NCI-H1417 treated with DMSO at 0.1 percent for 48 hours (cell line): Measurements from ENCODE around the gene NOS2.
"Not testable (repeated sequence)": the region's sequence is repeated elsewhere in the genome, so short reads cannot be mapped to it uniquely, and the experiment has no call there.

Experiments
- DNase-seq: peaks from one replicate; lab custom pipeline; 2025; lab: John Stamatoyannopoulos, UW

The NOS2 gene

DNA sequence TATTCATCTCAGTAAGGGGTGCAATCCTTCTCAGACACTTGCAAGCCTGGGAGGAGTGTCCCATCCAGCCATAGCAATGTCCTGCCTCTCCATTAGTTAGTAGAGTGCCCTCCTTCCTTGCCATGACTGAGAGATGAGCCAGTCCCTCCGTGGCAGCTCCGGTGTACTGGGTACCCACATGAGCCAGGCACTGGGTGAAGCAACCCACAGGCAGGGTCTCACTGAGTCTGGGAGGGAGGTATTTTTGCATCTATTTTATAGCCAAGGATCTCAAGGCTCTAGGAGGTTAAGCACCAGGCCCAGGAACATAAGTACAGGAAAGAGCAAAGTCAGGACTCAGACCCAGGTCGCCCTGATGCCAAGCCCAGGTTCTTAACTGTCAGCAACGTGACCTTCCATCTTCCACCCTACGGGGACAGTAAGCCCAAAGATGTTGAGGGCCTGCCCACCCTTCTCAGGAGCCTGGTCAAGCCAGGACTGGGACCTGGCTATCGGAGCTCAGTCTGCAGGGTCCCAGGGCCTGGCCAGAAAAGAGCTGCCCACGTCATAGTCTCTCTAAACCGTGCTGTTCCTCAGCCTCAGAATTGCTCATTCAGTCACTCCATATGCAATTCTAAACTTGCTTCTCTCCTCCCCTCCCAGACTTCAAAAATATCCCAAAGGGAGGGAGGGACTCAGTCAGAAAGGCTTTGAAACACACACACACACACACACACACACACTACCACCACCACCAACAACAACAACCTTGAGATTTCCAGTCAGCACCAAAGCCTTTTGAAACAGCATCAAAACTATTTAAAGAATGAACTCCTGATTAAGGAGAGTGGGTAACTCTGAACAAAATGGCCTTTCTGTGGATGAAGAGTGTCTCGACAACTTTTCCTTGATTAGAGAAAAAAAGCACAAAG is 16.6 kb downstream of the NOS2 start:
- no peak for DNase-seq

GRCh38 chr17:27782791-27783206 is 17.5 kb downstream of the NOS2 start:
- no peak for DNase-seq

DNA sequence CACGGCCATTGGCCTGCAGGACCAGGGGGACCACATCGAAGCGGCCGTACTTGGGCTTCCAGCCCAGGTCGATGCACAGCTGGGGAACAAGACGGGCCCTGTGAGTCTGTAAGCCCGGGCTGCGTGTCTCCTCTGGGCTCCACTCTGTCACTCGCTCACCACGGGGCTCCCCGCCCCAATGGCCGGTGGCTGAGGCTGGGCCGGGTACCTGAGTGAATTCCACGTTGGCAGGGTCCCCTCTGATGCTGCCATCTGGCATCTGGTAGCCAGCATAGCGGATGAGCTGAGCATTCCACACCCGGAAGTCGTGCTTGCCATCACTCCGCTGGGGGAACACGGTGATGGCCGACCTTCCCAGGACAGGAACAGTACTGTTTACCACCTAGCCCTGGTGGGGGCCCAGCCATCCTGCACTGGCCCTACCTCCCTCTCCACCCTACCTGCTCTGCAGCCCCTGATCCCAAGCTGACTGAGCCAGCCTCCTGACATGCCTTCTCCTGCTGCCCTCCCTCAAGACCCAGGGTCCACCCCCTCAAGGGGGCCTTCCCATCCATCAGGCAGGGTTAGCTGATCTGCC is 19.4 kb downstream of the NOS2 start:
- no peak for DNase-seq

GRCh38 chr17:27780092-27780827 is 20.1 kb downstream of the NOS2 start:
- no peak for DNase-seq

- no peak for DNase-seq
Measured at GRCh38 chr17:27778183-27778582, 22.1 kb downstream of the NOS2 start.

DNA sequence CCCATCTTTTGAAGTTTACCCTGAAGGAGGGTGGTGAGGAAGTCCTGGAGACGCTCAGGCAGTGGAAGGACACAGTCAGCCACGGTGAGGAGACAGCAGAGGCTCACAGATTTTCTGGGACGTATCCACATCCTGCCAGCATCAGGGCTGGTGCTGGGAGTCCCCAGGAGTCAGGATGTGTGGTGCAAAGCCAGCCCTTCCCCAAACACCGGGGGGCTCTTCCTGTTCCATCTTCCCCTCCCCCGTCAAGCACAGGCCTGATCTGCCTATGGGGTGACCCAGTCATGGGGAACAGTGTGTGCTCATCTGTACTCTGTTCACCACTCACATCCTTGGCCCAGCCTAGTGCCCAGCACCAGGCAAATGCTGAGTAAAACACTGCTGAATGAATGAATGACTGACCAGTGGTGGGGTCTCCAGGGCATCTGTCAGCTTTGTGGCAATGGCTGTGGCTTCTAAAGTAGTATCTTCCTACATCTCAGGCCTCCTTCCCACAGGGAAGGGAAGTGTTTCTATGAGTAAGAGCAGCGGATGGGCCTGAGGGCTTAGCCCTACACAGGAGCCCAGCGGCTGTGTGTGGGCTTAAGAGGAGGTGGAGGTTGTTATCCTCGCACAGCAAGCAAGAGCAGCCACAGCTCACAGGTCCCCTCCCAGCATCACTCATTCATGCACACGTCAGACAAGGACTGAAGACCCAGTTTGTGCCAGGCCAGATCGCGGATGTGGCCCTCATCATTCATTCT is 23.3 kb downstream of the NOS2 start:
- DNase-seq, result no peak

GRCh38 chr17:27771586-27771985 is 28.7 kb downstream of the NOS2 start:
- no peak for DNase-seq

DNA sequence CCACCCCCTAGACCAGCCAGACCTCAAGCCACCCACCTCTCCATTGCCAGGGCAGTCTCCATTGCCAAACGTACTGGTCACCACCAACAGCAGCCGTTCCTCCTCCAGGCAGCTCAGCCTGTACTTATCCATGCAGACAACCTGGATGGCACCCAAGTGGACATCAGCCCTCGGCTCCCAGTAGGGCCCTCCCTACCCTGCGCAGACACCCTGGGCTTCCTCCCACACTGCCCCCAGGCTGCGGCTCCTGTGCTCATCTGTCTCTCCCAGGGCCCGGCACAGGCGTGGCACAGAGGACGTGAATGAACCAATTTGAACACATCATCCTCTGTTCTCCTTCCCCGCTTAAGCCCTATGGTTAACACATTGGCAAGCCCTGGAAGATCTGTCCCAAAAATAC is 29.5 kb downstream of the NOS2 start:
- DNase-seq, result no peak

DNA sequence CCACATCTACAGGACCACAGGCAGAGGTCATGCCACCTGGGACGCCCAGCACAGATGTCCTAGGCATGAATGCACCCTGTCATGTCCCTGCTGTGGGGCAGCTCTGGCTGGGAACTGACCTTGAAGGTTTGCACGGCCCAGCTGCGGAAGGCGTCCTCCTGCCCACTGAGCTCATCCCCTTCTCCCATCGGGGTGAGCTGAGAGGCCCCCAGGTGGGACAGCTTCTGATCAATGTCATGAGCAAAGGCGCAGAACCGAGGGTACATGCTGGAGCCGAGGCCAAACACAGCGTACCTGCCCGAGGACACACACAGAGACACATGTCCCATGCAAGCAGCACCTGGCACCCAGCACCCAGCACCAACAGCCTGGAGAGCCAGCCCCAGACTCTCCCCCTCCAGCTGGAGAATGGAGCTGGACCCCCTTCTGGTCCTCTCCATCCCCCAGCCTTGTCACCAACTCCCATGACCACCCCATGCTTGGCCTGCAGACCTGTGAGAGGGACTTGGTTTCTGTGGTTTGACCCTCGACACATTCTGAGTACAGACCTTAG is 31.4 kb downstream of the NOS2 start:
- DNase-seq, result no peak

DNA sequence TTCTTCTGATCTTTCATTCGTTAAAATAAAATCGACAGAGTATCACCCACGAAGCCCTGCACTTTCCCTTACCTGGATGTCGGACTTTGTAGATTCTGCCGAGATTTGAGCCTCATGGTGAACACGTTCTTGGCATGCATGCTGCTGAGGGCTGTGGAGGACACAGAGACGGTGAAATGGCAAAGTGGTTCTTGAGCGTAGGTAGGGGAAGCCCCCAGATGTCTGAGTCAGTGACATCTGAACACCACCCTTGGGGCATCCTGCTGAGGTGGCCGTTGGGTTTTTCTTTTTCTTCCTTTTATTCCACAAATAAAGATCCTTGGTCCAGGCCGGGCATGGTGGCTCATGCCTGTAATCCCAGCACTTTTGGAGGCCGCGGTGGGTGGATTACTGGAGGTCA is 33.9 kb downstream of the NOS2 start:
- no peak for DNase-seq

DNA sequence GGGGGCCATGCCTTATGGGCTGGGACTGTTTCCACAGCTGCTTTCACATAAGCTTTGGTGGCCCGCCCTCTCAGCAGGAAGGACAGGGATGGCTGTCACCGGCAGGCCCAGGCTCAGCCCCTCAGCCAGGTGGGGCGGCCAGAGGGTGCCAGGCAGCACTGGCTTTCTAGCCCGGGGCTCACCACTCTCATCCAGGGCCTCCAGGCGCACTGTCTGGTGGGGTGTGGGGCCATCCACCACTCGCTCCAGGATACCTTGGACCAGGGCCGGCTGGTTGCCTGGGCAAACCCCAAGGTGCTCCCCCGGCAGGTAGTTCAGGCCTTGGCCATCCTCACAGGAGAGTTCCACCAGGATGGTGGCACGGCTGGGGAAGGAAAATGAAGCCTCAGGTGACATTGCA is 35.0 kb downstream of the NOS2 start:
- DNase-seq, result no peak

GRCh38 chr17:27764589-27764988 is 35.7 kb downstream of the NOS2 start:
- DNase-seq, result no peak

GRCh38 chr17:27762527-27763305 is 37.6 kb downstream of the NOS2 start:
- DNase-seq, result no peak

DNA sequence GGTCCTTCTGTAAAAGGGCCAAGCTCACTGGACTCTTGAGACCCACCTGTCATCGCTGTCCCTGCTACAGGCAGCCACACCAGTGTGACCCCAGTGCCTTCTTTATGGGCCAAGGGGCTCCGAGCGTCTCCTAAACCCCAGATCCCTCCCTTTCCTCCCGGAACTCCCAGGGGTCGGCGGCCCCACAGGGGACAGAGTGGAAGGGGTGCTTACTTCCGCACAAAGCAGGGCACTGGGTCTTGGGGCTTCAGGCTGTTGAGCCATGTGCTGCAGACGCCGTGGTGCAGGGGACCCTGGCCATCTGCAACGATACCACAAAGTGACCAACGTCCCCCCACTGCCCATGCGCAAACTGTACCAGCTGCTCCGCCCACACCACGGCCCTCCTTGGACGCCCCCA is 39.4 kb downstream of the NOS2 start:
- not testable (repeated sequence) for DNase-seq

GRCh38 chr17:27760069-27760885 is 40.1 kb downstream of the NOS2 start:
- DNase-seq, result no peak

DNA sequence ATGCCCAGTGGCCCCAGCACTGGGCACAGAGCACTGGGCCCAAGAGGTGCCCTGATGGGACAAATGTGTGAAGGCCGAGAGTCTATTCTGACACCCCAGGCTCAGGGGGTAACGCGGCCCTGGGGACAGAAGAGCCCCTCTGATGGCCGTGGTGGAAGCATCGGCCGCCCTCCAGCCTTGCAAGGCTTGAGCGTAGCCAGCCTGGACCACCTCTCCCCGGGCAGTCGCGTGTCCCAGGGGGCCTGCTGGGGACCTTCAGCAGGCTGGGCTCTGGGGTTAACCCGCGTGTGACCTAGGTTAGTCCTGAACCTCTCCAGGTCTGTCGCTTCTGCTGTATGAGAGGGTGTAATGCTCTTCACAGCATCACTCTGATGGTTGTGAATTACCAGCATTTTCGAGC is 40.8 kb downstream of the NOS2 start:
- no peak for DNase-seq

- DNase-seq, result no peak
Measured at GRCh38 chr17:27756467-27757371, 43.6 kb downstream of the NOS2 start.

- DNase-seq, result no peak
Measured at GRCh38 chr17:27755706-27756466, 44.4 kb downstream of the NOS2 start.
